C4-2B (cell line): ENCODE data around the gene NME7.
"Not testable (repeated sequence)": the region's sequence is repeated elsewhere in the genome, so short reads cannot be mapped to it uniquely, and the experiment has no call there.

Experiments
- H3K27ac ChIP-seq: fragments of 450-650 bp; 2 replicates; pipeline ENCODE4 v1.5.1; 2017
- ZFX ChIP-seq: fragments of 450-650 bp; IDR thresholded peaks from 2 replicates; pipeline ENCODE4 v1.6.1; 2017
- TF ChIP-seq, protein P1 (sequence below): fragments of 450-650 bp; conservative IDR thresholded peaks from 2 replicates; pipeline ENCODE4 v1.5.1; 2017; ENCODE audit warnings: mild to moderate bottlenecking

Gene NME7

DNA sequence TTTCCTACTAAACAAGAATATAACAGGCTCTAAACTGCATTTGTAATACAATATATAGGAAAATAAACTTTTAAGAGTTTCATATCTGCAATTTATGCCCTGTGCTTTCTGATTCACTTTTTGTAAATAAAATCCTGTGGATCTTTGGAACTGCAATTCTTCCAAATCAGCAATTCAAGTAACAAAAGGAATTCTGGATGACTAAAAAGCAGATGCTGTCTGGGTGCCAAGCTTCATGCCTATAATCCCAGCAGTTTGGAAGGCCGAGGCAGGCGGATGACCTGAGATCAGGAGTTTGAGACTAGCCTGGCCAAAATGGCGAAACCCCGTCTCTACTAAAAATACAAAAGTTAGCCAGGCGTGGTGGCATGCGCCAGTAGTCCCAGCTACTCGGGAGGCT, 6.3 kb downstream of the NME7 start:
- H3K27ac ChIP-seq, result no peak overlapping the region
- TF ChIP-seq ZFX, result no peak
- TF ChIP-seq, protein P1, sequence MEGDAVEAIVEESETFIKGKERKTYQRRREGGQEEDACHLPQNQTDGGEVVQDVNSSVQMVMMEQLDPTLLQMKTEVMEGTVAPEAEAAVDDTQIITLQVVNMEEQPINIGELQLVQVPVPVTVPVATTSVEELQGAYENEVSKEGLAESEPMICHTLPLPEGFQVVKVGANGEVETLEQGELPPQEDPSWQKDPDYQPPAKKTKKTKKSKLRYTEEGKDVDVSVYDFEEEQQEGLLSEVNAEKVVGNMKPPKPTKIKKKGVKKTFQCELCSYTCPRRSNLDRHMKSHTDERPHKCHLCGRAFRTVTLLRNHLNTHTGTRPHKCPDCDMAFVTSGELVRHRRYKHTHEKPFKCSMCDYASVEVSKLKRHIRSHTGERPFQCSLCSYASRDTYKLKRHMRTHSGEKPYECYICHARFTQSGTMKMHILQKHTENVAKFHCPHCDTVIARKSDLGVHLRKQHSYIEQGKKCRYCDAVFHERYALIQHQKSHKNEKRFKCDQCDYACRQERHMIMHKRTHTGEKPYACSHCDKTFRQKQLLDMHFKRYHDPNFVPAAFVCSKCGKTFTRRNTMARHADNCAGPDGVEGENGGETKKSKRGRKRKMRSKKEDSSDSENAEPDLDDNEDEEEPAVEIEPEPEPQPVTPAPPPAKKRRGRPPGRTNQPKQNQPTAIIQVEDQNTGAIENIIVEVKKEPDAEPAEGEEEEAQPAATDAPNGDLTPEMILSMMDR, result no peak

DNA sequence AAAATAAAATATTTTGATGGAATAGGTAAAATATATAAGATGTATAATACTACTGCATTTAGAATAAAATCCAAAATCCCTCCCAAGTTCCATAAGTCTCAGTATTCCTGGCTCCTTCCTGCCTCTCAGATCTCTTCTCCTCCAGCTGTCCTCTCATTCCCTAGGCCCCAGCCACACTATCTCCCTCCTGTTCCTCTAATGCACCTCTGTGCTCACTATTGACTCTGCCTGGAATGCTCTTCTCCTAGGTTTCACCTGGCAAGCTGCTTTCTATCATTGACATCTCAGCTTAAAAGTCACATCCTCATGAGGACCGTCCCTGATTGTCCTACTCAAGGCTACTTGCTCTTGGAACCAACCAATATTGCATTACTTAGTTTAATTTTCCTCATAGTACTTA, 7.2 kb downstream of the NME7 start:
- no peak overlapping the region for H3K27ac ChIP-seq

DNA sequence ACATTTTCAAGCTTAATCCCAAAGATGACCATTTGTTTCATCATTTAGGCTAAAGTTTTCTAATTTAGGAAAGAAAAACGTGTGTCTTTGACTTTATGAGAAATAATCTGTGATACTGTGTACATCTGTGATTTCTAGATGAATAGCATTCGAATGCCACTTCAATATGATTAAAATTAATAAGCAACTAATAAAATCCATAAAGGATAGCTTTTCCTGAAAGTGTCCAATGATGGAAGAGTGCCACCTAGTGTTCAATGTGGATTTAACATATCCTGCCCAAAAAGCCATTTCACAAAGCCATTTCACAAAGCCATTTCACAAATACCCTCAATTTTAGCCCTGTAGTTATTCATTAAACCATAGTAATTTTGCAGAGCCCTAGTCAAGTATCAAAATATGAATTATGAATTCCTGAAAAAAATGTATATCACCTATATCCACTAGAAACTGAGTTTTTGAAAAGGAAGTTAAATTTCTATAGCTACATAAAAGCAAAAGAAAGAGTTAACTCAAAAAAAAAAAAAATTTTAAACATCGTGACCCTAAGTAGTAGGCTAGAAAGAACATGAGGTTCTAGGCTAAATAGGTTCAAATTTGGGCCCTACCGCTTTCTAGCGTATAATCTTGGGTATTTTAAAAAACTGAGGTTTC, 19.1 kb downstream of the NME7 start:
- TF ChIP-seq, protein P1, result peak; percentile 91
- TF ChIP-seq ZFX, result no peak
- no peak overlapping the region for H3K27ac ChIP-seq

More for the DNA sequence above, 7.2 kb downstream of the NME7 start:
- TF ChIP-seq, protein P1, result no peak
- no peak for TF ChIP-seq ZFX

DNA sequence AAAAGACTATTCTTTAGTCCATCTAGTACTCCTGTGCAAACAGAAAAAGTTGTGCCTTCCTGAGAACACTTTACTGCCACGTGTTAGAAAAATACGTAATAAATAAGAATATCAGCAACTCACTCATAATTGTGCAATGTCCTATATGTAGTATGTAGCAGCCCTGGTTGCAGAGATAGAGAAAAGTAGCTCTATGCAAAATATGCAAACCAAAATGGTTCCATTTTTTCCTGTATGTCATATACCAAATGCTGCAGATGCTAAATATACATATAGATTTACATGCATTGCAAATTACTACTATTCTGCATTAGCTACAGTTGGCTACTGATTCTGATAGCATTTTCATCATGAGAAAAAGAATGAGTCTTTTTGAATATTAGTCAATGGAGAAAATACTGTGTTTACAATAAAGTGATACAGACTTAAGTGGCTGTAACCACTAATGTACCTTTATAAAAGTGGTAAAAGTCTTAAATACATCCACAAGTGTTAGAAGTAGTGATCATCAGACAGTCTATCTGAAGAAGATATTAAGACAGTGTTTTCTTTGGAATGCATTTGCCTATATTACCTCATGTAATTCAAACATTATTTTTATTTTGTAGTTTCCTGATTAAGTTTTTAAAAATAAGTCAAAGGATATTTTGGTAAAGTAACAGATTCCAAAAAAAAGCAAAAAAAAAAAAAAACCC, 19.8 kb downstream of the NME7 start:
- TF ChIP-seq ZFX, result no peak
- TF ChIP-seq, protein P1, result no peak
- no peak overlapping the region for H3K27ac ChIP-seq

DNA sequence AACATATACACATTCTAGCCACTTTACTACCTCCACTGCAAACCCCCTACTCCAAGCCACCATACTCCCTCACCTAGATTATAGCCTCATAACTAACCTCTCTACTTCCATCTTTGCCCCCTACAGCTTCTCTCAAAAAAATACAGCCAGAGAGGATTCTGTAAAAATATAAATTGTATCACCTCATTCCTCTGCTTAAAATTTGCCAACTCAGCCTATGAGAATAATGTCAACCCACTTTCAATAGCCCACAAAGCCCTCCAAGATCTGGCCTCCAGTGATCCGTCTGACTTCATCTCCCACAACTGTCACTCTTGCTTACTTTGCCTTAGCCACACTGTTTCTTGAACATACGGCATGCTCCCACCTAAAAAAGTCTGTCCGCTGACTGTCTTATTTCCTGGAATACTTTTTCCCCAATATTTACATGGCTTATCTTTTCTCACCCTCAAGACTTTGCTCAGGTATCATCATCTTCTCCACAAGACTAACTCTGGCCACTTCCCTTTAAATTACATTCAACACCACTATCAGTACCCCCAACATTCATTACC, 21.5 kb downstream of the NME7 start:
- H3K27ac ChIP-seq, result no peak overlapping the region
- TF ChIP-seq, protein P1, result no peak
- no peak for TF ChIP-seq ZFX

DNA sequence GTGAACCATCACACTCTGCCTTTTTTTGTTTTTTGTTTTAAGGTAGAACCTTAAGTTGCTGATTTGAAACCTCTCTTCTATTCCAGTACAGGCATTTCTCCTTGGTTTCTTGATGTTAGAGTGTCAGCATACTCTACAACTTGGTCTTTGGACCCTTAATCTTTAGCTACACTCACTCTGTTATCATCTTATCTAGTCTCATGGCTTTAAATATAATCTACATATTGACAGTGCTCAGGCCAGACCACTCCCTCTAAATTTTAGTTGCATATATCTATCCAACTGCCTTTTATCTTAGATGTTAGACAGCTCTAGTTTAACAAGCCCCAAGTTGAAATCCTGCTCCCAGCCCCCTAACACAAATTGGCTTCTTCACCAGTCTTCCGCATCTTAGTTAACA, 22.1 kb downstream of the NME7 start:
- no peak overlapping the region for H3K27ac ChIP-seq
- no peak for TF ChIP-seq ZFX
- TF ChIP-seq, protein P1, result no peak

DNA sequence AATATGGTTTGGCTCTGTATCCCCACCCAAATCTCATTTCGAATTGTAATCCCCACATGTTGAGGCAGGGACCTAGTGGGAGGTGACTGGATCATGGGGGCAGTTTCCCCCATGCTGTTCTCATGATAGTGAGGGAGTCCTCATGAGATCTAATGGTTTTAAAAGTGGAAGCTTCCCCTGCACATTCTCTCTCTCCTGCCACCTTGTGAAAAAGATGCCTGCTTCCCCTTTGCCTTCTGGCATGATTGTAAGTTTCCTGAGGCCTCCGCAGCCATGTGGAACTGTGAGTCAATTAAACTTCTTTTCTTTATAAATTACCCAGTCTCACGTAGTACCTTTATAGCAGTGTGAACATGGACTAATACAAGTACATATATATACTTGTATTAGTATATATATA, 25.5 kb downstream of the NME7 start:
- not testable (repeated sequence) for H3K27ac ChIP-seq
